Mesenchymal stem cell (in vitro differentiated cells and primary cell): ENCODE measurements around the gene AVP.
A peak's percentile ranks its signal among the peaks of the same experiment; 100 is the strongest.

Experiments
- DNase-seq: peaks from one replicate; pipeline ENCODE4 v3.0.0-alpha.2; 2013
- H2AFZ ChIP-seq: one replicate; pipeline ENCODE4 v1.6.1; 2013; ENCODE audit warnings: low read depth, mild to moderate bottlenecking, control low read depth, inconsistent platforms, low read length, moderate library complexity
- H2AK5ac ChIP-seq: 2 replicates; pipeline ENCODE4 v1.6.1; 2013; ENCODE audit warnings: low read length, moderate library complexity, mild to moderate bottlenecking, inconsistent platforms; ENCODE audit not compliant: severe bottlenecking
- H2BK120ac ChIP-seq: one replicate; pipeline ENCODE4 v1.6.1; 2013; ENCODE audit warnings: low read depth, mild to moderate bottlenecking, inconsistent platforms, low read length, moderate library complexity
- H2BK12ac ChIP-seq, 2 experiments: one replicate each; pipeline ENCODE4 v1.6.1; 2013; ENCODE audit warnings: inconsistent platforms in 2 of 2, low read length in 2 of 2, mild to moderate bottlenecking in 2 of 2, moderate library complexity in 2 of 2, control low read depth in 1 of 2
- H2BK15ac ChIP-seq: one replicate; pipeline ENCODE4 v1.6.1; 2013; ENCODE audit warnings: mild to moderate bottlenecking, low read depth, inconsistent platforms; ENCODE audit not compliant: poor library complexity, severe bottlenecking
- H2BK5ac ChIP-seq: 2 replicates; pipeline ENCODE4 v1.6.1; 2013; ENCODE audit warnings: low read depth, mild to moderate bottlenecking, low read length, control low read depth, inconsistent platforms; ENCODE audit not compliant: poor library complexity, severe bottlenecking
- H3K14ac ChIP-seq, 2 experiments: one replicate each; pipeline ENCODE4 v1.6.1; 2013; ENCODE audit warnings: inconsistent platforms in 2 of 2, low read length in 2 of 2, control low read depth in 1 of 2, mild to moderate bottlenecking in 1 of 2, moderate library complexity in 1 of 2
- H3K18ac ChIP-seq, 2 experiments: one replicate each; pipeline ENCODE4 v1.6.1; 2013; ENCODE audit warnings: inconsistent platforms in 2 of 2, low read length in 2 of 2, control low read depth in 1 of 2, low read depth in 1 of 2, mild to moderate bottlenecking in 1 of 2
- H3K23ac ChIP-seq, 2 experiments: one replicate each; pipeline ENCODE4 v1.6.1; 2013; ENCODE audit warnings: inconsistent platforms in 2 of 2, low read length in 2 of 2, mild to moderate bottlenecking in 2 of 2, moderate library complexity in 2 of 2, control low read depth in 1 of 2
- H3K27ac ChIP-seq: 2 replicates; pipeline ENCODE4 v1.5.1; 2013; ENCODE audit warnings: mild to moderate bottlenecking, moderate library complexity, low read length, control low read depth, inconsistent platforms; ENCODE audit not compliant: poor library complexity, severe bottlenecking
- H3K27me3 ChIP-seq, 2 experiments: 2 replicates each; pipeline versions ENCODE4 v1.6.1 to v1.7.0; 2013; ENCODE audit warnings: low read length in 2 of 2, mild to moderate bottlenecking in 2 of 2, moderate library complexity in 2 of 2, control low read depth in 1 of 2, inconsistent platforms in 1 of 2; ENCODE audit not compliant: control insufficient read depth in 1 of 2, insufficient read depth in 1 of 2
- H3K36me3 ChIP-seq, 2 experiments: 2 replicates each; pipeline versions ENCODE4 v1.6.1 to v1.7.0; 2013; ENCODE audit warnings: low read length in 2 of 2, control low read depth in 1 of 2, inconsistent platforms in 1 of 2, low read depth in 1 of 2, mild to moderate bottlenecking in 1 of 2; ENCODE audit not compliant: insufficient read depth in 2 of 2, control insufficient read depth in 1 of 2
- H3K4ac ChIP-seq, 2 experiments: one replicate each; pipeline ENCODE4 v1.6.1; 2013; ENCODE audit warnings: inconsistent platforms in 2 of 2, low read length in 2 of 2, mild to moderate bottlenecking in 2 of 2, moderate library complexity in 2 of 2, control low read depth in 1 of 2, low read depth in 1 of 2
- H3K4me1 ChIP-seq: 2 replicates; pipeline ENCODE4 v1.6.1; 2013; ENCODE audit warnings: low read depth, low read length, control low read depth; ENCODE audit not compliant: control insufficient read depth, insufficient read depth
- H3K4me2 ChIP-seq: 2 replicates; pipeline ENCODE4 v1.6.1; 2013; ENCODE audit warnings: low read length, mild to moderate bottlenecking, inconsistent platforms; ENCODE audit not compliant: poor library complexity, severe bottlenecking
- H3K4me3 ChIP-seq, 2 experiments: 2 replicates each; pipeline versions ENCODE4 v1.5.1 to v1.7.0; 2013; ENCODE audit warnings: low read length in 2 of 2, mild to moderate bottlenecking in 2 of 2, control low read depth in 1 of 2, low read depth in 1 of 2; ENCODE audit not compliant: insufficient read depth in 1 of 2
- H3K79me1 ChIP-seq: replicated peaks from 2 replicates; pipeline ENCODE4 v1.6.1; 2013; ENCODE audit warnings: mild to moderate bottlenecking, control low read depth, low read length, inconsistent platforms; ENCODE audit not compliant: poor library complexity, severe bottlenecking
- H3K9ac ChIP-seq: 2 replicates; pipeline ENCODE4 v1.7.0; 2013; ENCODE audit warnings: mild to moderate bottlenecking, low read length, moderate library complexity
- H3K9me3 ChIP-seq: 2 replicates; pipeline ENCODE4 v1.7.0; 2013; ENCODE audit warnings: mild to moderate bottlenecking, low read length; ENCODE audit not compliant: control insufficient read depth
- H4K8ac ChIP-seq: one replicate; pipeline ENCODE4 v1.6.1; 2013; ENCODE audit warnings: inconsistent platforms, mild to moderate bottlenecking, low read length, moderate library complexity
- H4K91ac ChIP-seq: one replicate; pipeline ENCODE4 v1.6.1; 2013; ENCODE audit warnings: mild to moderate bottlenecking, low read length, inconsistent platforms
- WGBS: methylation state at CpG from one replicate; pipeline ENCODE4 v1.1.7; 2013; ENCODE audit warnings: mixed read lengths; 5-methylcytosine and 5-hydroxymethylcytosine counted together

The AVP gene

GRCh38 chr20:3046677-3047462 lies 37.7 kb downstream of the AVP start:
- Histone ChIP-seq H3K4me1 (peaks cover 24% of the 10 kb centered on the region), H2BK12ac (no peak overlapping the region), H2AFZ (peak overlapping the region; percentile 83), H3K9ac (peak overlapping the region; percentile 91), H2BK120ac (no peak overlapping the region), H3K4me2 (peak overlapping the region; percentile 94), H2AK5ac (no peak overlapping the region), H4K8ac (peak overlapping the region; percentile 78), H3K36me3 (peaks cover 32 to 45% of the 10 kb centered on the region in 2 experiments), H2BK15ac (no peak overlapping the region), H3K27ac (no peak overlapping the region), H3K23ac (no peak overlapping the region), H3K4ac (peak overlapping the region; percentile 0 to 57), H3K4me3 (peak overlapping the region; percentile 79 to 95), H4K91ac (no peak overlapping the region), H2BK5ac (no peak overlapping the region), H3K18ac (peak overlapping the region; percentile 28 to 88), H3K14ac (peak overlapping the region in 1 of 2 experiments; percentile 22), H3K79me1 (peaks cover 11% of the 10 kb centered on the region), H3K27me3 (no peaks in the 10 kb centered on the region), H3K9me3 (no peaks in the 10 kb centered on the region)
- no peak for DNase-seq
- 39% methylated on average over 35 of the region's 39 CpGs for WGBS

GRCh38 chr20:3045816-3046676 lies 38.5 kb downstream of the AVP start, which contains the start of gene MRPS26:
Gene MRPS26 (plus strand): TSS chr20:3046052. CDS start chr20:3046069, 17 bp downstream.
- peak within 1 kb of the TSS; percentile 56 to 57 for H3K4ac ChIP-seq
- peak within 1 kb of the TSS; percentile 79 to 95 for H3K4me3 ChIP-seq
- peaks cover 11% of the 10 kb centered on the region for H3K79me1 ChIP-seq
- peaks cover 27% of the 10 kb centered on the region for H3K4me1 ChIP-seq
- H3K18ac ChIP-seq: peak within 1 kb of the TSS; percentile 88 to 94
- H2BK5ac ChIP-seq: peak within 1 kb of the TSS; percentile 68
- peak within 1 kb of the TSS; percentile 92 for H4K8ac ChIP-seq
- DNase-seq: peak; percentile 90
- no peaks in the 10 kb centered on the region for H3K9me3 ChIP-seq
- H2BK12ac ChIP-seq: peak within 1 kb of the TSS in 1 of 2 experiments; percentile 12
- peaks cover 36 to 45% of the 10 kb centered on the region in 2 experiments for H3K36me3 ChIP-seq
- peak within 1 kb of the TSS in 1 of 2 experiments; percentile 93 for H3K14ac ChIP-seq
- peak within 1 kb of the TSS; percentile 88 for H4K91ac ChIP-seq
- H2BK120ac ChIP-seq: no peak within 1 kb of the TSS
- peak within 1 kb of the TSS; percentile 94 for H3K4me2 ChIP-seq
- peak within 1 kb of the TSS in 1 of 2 experiments; percentile 51 for H3K23ac ChIP-seq
- WGBS: under 1% methylated on average over 81 of the region's 104 CpGs
- peak within 1 kb of the TSS; percentile 69 for H2AK5ac ChIP-seq
- H3K27ac ChIP-seq: peak within 1 kb of the TSS; percentile 54
- H3K9ac ChIP-seq: peak within 1 kb of the TSS; percentile 91
- peak within 1 kb of the TSS; percentile 98 for H2BK15ac ChIP-seq
- H3K27me3 ChIP-seq: no peaks in the 10 kb centered on the region
- peak within 1 kb of the TSS; percentile 83 for H2AFZ ChIP-seq

GRCh38 chr20:3045042-3045815 lies 39.3 kb downstream of the AVP start:
- Histone ChIP-seq H3K9me3 (no peaks in the 10 kb centered on the region), H2AK5ac (peak overlapping the region; percentile 69), H3K27ac (peak overlapping the region; percentile 54), H2BK15ac (peak overlapping the region; percentile 98), H2BK5ac (peak overlapping the region; percentile 68), H3K9ac (peak overlapping the region; percentile 91), H3K36me3 (peaks cover 40 to 49% of the 10 kb centered on the region in 2 experiments), H4K8ac (peak overlapping the region; percentile 92), H3K27me3 (no peaks in the 10 kb centered on the region), H3K4me3 (peak overlapping the region; percentile 79 to 95), H2AFZ (peak overlapping the region; percentile 66), H2BK120ac (no peak overlapping the region), H3K14ac (peak overlapping the region in 1 of 2 experiments; percentile 82), H3K4me1 (peaks cover 27% of the 10 kb centered on the region), H2BK12ac (peak overlapping the region in 1 of 2 experiments; percentile 12), H3K4me2 (peak overlapping the region; percentile 94), H3K18ac (peak overlapping the region; percentile 84 to 94), H3K79me1 (peaks cover 11% of the 10 kb centered on the region), H4K91ac (peak overlapping the region; percentile 88), H3K4ac (peak overlapping the region; percentile 31 to 56), H3K23ac (no peak overlapping the region)
- WGBS: 5% methylated on average over 23 of the region's 24 CpGs
- DNase-seq: peak; percentile 95
